ENCODE results near the gene UNC13A.

Gene UNC13A

DNA sequence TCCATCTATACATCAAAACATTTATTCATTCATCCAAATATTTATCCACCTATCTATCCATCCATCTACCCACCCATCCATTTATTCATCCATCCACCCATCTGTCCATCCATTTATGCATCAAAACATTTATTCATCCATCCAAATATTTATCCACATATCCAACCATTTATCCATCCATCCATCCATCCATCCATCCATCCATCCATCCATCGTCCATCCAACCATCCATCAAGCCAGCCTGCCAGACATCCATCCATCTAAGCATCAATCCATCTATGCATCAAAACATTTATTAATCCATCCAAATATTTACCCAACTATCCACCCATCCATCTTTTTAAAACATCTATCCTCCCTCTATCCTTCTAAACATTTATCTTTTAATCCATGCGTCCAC is 62.2 kb downstream of the UNC13A start:
- DNase-seq (ENCODE audit: low spot score), result no peak

DNA sequence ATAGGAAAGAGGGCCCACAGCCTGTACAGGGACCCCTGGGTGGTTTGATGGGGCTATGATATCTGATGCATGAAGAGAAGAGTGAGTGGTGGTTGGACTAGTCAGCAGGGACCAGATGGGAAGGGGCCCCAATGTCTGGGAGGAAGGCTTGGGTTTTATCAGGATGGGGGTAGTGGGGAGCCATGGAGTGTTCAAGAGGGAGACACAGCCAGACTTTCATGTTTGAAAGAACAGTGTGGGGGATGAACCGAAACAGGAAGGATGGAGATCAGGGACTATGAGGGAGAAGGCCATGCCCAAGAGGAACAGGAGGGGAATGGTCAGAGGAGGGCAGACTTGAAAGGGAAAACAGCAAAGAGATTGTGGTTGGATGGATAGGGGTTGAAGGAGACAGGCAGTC is 63.1 kb downstream of the UNC13A start:
- DNase-seq (ENCODE audit: low spot score), result no peak

DNA sequence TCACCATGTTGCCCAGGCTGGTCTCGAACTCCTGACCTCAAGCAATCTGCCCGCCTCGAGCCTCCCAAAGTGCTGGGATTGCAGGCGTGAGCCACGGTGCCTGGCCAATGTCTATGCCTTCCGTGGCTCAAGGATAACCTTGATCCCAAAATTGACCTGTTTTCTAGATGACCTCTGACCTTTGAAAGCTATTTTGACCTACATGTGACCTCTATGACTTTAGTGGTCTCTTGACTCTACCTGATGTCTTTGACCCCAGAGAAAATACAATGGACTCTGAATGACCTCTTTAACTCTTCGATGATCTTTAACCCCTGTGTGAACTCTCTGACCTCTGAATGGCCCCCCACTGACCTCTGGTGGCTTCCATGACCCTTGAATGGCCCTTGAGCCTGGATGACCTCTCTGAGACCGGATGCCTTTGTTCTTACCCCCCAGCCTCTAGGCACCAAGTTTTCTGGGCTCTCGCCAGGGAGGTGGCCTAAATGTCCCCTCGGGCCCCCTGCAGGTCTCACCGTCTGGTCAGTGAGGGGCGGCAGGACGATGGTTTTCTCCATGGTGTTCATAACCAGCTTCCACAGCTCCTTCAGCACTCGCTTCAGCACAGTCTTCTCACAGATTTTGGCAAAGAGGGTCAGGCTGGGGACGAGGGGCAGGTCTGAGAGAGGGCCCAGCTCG is 63.7 kb downstream of the UNC13A start:
- no peak for DNase-seq (ENCODE audit: low spot score)

DNA sequence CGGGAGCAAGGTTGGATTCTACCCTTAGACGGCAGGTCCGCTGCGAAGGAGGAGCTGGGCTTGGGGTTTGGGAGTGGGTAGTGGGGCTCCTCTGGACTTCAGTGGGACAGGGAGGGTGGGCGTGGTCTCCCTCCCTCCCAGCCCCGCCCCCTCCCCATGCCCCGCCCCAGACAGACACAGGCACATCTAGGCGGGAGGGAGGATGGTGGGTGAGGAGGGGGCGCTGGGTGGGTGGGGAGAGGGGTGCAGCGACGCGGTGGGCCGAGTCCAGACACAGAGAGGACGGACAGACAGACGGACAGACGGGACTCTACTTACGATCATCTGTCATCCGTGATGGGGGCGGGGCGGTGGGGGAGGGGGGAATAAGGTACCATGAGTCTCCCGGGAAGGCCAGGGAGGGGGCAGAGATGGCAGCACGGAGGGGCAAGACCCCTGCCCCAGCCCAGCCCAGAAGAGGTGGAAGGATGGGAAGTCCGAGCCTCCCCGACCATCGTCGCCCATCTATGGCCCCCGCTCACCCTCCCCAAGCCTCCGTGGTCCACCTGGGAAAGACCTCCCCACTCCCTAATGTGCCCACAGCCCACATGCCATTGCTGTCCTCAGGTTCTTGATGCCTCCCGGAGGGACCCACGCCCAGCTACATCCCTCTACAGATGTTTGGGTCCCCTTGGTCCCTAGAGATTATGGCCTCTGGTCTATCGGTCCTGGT is 64.8 kb downstream of the UNC13A start:
- DNase-seq (ENCODE audit: low spot score), result no peak

DNA sequence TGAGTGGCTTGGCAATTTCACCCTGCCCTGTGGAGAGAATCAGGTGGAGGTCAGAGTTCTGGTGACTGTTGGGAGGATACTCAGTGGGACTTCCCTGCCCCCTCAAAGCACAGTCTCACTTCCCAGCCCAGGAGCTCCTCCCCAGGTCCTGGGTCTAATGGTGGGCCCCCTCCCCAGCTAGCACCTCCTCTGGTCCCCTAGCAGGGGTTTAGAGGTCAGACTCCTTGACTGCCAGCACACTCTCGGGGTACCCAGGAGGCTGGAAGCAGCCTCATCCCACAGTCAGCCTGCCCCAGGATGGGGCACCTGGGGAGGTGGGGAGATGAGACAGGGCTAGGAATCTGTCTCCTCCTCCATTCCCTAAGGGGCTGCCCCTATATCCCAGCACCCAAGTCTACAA is 67.5 kb downstream of the UNC13A start:
- DNase-seq (ENCODE audit: low spot score), result no peak

DNA sequence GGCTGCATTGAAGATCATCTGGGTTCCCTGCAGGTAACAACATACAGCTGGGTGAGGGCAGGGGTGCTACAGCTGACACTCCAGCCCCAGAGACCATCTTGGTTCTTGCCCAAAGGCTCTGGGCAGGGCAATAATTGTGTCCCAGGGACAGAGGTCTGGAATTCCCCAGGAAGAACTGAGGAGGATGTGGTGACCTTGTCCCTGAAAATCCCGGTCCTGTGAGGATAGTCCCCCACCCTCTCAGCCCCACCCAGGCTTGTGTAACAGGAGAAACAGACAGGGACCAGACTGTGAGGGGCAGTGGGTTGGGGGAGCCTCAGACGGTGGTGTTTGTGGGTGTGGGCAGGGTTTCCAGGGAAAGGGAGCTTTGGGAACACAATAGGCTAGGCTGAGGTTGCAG is 69.2 kb downstream of the UNC13A start:
- no peak for DNase-seq (ENCODE audit: low spot score)

DNA sequence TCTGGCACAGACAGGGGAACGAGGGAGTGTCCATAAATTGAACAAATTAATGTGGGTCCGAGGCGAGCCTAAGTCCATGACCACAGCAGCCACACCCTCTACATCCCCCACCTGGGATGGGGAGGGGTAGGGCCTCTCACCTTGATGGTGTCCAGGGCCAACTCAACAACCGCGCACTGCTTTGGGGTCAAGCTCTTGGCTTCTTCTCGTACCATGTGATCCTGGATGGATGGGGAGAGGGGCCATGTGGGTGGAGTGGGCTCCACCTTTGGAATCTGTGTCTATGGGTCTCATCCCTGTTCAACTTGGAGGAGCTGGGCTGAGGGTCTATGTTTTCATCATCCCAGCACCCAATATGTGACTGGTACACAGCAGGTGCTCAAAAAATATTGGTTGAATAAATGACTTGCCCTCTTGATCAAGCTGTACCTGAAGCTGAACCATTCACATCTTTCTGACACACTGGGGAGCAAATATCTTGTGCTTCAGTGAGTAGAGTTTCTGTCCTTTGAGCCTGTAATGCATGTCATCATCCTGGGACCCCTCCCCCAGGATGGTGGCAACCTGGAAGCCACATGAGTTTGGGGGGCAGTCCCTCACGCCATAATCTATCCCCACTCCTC is 69.8 kb downstream of the UNC13A start:
- DNase-seq (ENCODE audit: low spot score), result no peak

DNA sequence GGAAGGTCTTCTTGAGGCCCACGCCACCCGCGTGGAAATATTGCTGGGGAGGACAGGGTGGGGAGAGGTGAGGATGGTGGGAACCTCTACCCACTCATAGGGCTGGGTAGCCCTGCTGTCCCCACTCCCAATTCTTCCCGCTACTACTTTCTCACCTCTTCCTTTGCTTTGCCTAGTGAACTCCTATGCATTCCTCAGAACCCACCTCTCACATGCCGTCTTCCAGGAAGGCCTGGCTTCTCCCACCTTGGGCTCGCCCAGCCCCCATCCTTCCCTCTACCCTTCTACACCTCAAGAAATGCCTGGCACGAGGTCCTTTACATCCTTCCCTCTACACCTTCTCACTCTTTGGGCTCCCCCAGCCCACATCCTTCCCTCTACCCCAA is 70.4 kb downstream of the UNC13A start:
- no peak for DNase-seq (ENCODE audit: low spot score)

DNA sequence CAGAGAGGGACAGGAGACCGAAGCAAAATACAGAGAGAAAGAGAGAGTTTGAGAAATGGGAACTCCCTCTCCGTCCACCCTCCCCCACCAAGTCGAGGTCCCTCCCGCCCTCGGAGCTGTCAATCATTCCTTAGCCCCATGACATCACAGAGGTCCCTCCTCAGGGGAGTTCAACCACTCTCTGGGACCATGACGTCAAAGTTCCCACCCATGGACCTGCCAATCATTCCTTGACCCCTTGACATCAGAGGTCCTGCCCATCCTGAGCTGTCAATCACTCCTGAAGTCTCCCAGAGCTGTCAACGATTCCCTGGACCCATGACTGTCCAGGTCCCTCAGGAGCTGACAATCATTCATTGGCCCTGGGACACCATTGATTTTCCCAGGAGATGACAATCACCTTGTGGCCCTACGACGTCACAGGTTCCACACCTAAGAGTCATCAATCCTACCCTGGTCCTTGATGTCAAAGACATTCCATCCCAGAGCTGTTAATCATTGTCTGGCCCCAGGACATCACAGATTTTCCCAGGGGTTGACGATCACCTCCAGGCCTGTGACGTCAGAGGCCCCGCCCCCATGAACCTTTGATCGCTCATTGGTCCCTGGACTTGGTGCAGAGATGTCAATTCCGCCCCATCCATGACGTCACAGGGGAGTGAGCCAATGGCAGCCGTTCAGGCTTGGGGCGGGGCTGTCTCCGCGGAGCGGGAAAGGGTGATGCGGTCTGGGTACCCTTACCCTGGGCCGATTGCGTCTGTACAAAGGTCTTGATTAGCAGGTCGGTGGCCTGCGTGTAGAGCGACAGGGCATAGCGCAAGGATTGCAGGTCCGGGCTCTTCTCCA is 71.0 kb downstream of the UNC13A start:
- no peak for DNase-seq (ENCODE audit: low spot score)

DNA sequence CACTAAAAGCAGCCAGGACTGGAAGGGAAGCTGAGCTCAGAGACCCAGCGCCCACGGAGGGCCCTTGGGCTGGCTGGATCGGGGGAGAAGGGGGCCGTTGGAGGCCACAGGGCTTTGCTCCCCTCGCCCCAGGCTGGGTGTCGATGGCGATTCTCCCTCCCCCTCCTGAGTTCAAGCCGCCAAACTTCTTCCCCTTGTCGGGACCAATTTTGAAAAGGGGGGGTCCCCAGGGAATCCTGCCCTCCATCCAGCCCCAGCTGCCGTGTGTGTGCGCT is 71.5 kb downstream of the UNC13A start:
- DNase-seq (ENCODE audit: low spot score), result no peak

DNA sequence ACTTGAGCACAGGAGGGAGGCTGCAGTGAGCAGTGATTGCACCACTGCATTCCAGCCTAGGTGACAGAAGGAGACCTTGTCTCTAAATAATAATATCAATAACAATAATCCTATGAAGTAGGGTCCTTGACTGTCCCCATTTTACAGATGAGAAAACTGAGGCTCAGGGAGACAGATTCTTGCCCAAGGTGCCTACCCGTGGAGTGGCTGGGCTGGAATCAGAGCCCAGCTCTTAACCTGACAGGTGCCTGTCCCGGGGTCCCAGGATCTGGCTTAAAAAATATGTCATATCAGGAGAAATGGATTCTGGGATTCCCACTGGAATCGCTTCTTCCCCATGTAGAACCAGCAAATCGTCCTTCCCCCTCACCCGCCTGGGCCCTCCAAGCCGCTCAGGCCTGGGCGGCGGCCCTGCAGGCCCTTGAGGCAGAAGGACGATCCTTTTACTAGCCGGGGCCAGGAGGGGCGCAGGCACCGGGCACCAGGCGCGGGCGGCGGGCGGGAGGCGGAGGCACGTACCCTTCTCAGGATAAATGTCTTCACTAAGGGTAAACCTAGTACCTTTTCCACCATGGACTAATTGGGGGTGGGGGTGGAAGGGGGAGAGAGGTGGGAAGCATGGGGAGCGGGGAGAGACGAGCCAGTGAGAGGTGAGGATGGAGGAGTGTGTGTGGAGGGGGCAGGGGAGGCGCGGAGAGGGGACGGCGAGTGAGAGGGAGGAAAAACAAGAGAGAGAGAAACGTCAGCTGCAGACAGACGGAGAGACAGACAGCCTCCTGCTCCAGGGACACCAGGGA is 72.1 kb downstream of the UNC13A start:
- no peak for DNase-seq (ENCODE audit: low spot score)

DNA sequence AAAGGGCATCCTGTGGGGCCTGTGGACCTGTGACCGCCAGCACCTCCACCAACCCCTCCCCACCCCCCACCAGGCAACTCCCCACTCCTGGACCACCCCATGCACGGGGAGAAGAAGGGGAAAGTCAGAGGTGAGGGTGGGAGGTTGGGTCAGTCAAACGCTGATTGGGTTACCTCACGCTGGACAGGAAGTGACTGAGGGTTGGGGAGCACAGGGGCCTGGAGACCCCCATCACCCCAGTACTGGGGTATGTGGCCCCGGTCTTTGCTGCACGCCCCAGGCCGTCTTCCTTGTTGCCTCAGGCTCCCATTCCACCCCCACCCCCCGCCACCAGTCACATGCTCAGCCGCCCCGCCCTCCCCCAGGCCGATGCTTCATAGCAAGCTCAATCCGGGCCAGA is 73.7 kb downstream of the UNC13A start:
- DNase-seq (ENCODE audit: low spot score), result no peak

DNA sequence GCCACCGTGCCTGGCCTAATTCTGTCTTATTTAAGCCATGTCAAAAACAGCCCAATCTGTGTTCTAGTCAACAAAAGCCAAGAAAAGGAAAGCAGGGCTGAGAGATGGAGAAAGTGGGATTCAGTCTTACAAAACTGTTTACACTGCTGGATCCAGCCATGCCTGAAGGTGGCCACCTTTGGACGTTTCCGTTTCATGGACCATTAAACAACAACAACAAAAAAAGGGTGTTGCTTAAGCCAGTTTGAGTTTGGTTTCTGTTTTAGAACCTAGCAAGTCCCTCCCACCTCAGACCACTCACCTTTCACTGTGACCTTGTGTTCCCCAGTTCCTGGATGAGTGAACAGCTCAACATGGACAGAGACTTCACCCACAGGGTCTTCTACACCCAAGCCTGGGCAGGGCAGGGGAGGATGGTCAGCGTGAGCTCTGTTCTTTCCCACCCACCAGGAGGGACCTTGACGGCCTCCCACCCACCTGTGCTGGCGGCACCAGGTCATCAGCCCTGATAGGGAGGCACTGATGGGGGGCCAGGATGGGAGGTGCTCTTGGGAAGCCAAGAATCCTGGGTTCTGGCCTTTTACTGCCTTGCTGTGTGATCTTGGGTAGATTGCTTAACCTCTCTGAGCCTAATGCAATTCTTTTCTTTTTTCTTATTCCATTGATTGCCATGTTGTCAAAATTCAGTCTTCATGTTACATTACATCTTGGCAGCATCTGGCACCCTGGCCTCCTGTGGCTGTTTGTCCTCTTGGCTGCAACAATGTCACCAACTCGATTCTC is 76.5 kb downstream of the UNC13A start:
- no peak for DNase-seq (ENCODE audit: low spot score)

DNA sequence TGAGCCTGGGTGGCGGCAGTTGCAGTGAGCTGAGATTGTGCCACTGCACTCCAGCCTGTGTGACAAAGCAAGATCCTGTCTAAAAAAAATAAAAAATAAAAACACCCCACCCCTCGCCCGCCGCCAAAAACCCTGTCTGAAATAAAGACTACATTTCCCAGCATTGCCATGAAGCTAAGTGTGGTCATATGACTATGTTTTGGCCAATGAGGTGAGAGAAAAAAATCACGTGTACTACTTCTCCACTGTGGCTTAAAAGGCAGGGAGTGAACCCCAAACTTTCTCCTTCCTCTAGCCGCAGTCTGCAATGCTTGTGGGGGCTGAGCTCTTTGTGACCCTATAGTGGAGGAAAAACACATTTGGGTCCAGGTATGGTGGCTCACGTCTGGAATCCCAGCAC is 77.8 kb downstream of the UNC13A start:
- no peak for DNase-seq (ENCODE audit: low spot score)

DNA sequence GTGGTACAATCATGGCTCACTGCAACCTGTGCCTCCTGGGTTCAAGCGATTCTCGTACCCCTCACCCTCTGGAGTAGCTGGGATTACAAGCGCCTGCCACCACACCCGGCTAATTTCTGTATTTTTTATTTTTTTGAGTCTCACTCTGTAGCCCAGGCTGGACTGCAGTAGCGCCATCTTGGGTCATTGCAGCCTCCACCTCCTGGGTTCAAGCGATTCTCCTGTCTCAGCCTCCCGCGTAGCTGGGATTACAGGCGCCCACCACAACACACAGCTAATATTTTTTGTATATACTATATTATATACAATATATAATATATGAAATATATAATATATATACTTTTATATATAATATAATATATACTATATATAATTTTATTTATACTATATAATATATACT is 80.2 kb downstream of the UNC13A start:
- DNase-seq (ENCODE audit: low spot score), result no peak

DNA sequence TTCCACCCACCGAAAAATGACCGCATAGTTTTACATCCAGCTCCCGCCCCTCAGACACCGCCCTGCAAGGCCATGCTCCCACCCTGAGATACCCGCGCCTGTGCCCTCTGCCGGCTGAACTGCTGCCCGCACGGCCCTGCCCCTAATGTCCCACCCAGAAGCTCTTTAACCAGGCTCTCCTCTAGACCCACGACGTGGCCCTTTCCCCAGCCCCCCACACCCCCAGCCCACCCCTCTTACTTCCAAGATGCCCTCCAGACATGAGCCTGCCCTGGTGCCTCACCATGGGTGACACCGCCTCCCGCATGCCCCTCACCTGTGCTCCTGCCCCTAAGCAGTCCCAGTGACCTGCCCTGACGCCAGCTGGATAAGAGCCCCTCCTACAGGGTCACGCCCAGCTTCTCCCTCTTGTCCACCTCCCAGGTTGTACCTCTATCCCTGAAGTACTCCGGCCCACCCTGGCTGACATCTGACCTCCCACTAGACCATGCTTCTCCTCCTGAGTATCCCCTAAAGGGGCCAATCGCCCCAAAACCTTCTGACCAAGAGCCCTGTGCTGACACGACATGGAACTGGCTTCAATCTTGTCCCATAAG is 81.5 kb downstream of the UNC13A start:
- DNase-seq (ENCODE audit: low spot score), result no peak

DNA sequence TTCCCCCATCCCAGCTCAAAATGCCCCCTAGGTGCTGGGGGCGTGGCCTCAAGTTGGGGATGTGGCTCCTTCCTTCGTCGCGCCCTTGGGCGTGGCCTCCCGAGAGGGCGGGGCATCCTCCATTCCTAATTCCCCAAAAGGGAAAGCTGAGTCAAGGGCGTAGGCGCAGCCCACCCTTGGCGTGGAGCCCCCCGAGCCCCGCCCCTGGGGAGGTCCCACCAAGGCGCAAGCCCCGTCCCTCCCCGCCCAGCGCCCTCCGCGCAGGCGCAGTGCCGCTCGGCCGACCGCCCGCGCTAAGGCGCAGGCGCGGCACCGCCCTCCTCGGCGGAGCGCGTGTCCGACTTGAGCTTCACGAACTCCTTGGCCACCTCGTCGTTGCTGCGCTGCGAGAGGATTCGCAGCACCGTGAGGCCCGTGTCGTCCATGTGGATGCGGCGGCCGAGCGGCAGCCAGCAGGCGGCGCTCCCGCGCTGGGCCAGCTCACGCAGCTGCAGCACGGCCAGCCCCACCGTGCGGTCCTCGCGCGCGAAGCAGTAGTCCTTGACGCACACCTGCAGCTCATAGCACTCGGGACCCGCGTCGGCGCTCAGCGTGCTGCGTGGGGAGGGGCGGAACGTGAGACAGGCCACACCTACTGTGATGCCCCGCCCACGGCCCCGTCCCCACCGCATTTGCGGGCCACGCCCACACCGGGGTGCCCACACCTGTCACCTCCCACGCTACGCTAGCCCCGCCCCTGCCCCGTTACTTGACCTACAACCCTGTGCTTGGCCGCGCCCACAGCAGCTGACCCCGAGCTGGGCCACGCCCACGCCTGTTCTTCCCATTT is 82.2 kb downstream of the UNC13A start:
- DNase-seq (ENCODE audit: low spot score), result peak; percentile 91

DNA sequence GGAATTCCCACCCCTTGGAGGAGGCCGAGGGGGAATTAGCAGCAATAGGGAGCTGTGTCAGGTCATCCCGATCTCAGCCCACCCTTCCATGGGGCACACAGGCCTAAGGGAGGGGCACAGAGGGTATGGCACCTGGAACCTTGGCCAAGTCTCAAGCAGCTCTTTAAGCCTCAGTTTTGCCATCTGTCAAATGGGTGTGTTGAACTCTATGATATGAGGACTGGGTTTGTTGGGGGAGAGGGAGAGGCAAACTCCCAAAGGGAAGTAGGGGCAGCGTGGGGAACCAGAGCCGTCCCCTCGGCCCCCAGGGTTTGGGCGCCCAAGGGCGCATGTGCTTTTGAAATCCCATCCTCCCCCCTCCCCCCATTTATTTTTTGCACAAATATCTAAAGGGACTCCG is 83.0 kb downstream of the UNC13A start:
- no peak for DNase-seq (ENCODE audit: low spot score)

DNA sequence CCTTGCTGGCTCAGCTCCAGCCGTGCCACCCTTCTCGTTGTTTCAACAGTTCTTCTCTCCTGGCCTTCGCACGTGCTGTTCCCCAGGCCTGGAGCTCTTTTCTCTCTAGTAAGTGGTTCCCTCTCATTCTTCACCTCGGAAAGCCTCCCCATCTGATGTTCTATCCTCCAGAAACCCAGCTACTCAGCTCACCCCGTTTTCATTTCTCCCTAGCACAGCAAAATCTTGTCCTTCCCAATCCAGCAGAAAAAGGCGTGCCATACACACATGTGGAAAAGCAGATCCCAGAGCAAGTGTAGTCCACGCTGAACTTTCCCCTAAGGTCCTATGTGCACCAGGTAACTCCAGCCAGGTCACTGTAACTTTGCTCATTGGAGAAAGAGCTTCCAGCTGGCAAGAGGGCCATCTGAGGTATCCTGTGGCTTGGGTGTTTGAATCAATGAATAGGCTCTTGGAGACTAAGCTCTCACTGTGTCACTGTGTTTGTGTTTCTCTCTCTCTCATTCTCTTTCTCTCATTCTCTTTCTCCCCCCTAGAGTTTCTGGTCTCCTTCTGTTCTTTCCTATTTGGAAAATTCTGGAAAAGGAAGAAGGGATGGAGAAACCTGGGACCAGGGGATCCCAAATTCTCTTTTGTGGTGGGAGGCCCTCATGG is 83.7 kb downstream of the UNC13A start:
- DNase-seq (ENCODE audit: low spot score), result no peak

Data from LoVo (cell line).